Measurements from ENCODE around the gene CCDC150. TPM values are rescaled to one million over a fixed set of nuclear protein-coding genes. Genes with fewer than 3 reads are reported as not detected.

CCDC150 gene
- polyA plus RNA-seq, 3 donors, result 20.6 to 27.5 (median 24.8) TPM

GRCh38 chr2:196743165-196743564, 103.7 kb downstream of the CCDC150 start:
- no peak for DNase-seq (ENCODE audit: extremely low read depth in 1 of 11, low read depth in 9 of 11, low spot score in 4 of 11)

- no peak for DNase-seq (ENCODE audit: extremely low read depth in 1 of 11, low read depth in 9 of 11, low spot score in 4 of 11)
Measured at GRCh38 chr2:196745711-196746110, 106.2 kb downstream of the CCDC150 start.

GRCh38 chr2:196747400-196747799, 107.9 kb downstream of the CCDC150 start:
- DNase-seq (ENCODE audit: extremely low read depth in 1 of 11, low read depth in 9 of 11, low spot score in 4 of 11), result no peak

GRCh38 chr2:196748123-196748522, 108.6 kb downstream of the CCDC150 start:
- no peak for DNase-seq (ENCODE audit: extremely low read depth in 1 of 11, low read depth in 9 of 11, low spot score in 4 of 11)

GRCh38 chr2:196750291-196750923, 110.9 kb downstream of the CCDC150 start:
- DNase-seq (ENCODE audit: extremely low read depth in 1 of 11, low read depth in 9 of 11, low spot score in 4 of 11), result no peak

- peak; percentile 4 to 44 (median 28) for DNase-seq (ENCODE audit: extremely low read depth in 1 of 11, low read depth in 9 of 11, low spot score in 4 of 11)
Measured at GRCh38 chr2:196750977-196751631, 111.6 kb downstream of the CCDC150 start.

GRCh38 chr2:196758474-196759377, 119.2 kb downstream of the CCDC150 start:
- DNase-seq (ENCODE audit: extremely low read depth in 1 of 11, low read depth in 9 of 11, low spot score in 4 of 11), result peak in 1 of 11 donors; percentile 17

GRCh38 chr2:196759378-196759706, 119.8 kb downstream of the CCDC150 start:
- DNase-seq (ENCODE audit: extremely low read depth in 1 of 11, low read depth in 9 of 11, low spot score in 4 of 11), result no peak

- DNase-seq (ENCODE audit: extremely low read depth in 1 of 11, low read depth in 9 of 11, low spot score in 4 of 11), result no peak
Measured at GRCh38 chr2:196767101-196767500, 127.6 kb downstream of the CCDC150 start.

Other genes with a start within 250 kb of the CCDC150 start
- 10 to 100 TPM; 14.4 to 20.1 (median 15.5) TPM for gene HECW2, start 46.2 kb upstream of the CCDC150 start, polyA plus RNA-seq (ENCODE audit: insufficient read length in 3 of 3)
- gene GTF3C3, start 160.0 kb downstream of the CCDC150 start, polyA plus RNA-seq (ENCODE audit: insufficient read length in 3 of 3), result 10 to 100 TPM; 54.3 to 76.2 (median 60.7) TPM
- gene C2orf66, start 169.6 kb downstream of the CCDC150 start, polyA plus RNA-seq (ENCODE audit: insufficient read length in 3 of 3), result under 1 TPM; 0.22 to 0.71 (median 0.37) TPM